Mesodermal cell (in vitro differentiated cells): Measurements from ENCODE around the gene HYDIN.

Source experiments
- H3K27ac ChIP-seq: 2 replicates; pipeline ENCODE4 v1.7.0; 2013; ENCODE audit warnings: mild to moderate bottlenecking, low read depth, low read length, moderate library complexity; ENCODE audit not compliant: severe bottlenecking
- H3K36me3 ChIP-seq: 2 replicates; pipeline ENCODE4 v1.7.1; 2013; ENCODE audit warnings: mild to moderate bottlenecking, low read length, moderate library complexity; ENCODE audit not compliant: control insufficient read depth, insufficient read depth
- H3K4me1 ChIP-seq: one replicate; pipeline ENCODE4 v1.7.1; 2013; ENCODE audit warnings: mild to moderate bottlenecking, low read length; ENCODE audit not compliant: insufficient read depth, control insufficient read depth, poor library complexity, severe bottlenecking
- H3K4me3 ChIP-seq: 2 replicates; pipeline ENCODE4 v1.7.0; 2013; ENCODE audit warnings: low read length, control low read depth, mild to moderate bottlenecking; ENCODE audit not compliant: insufficient read depth, poor library complexity, severe bottlenecking; ENCODE audit errors: extremely low read depth
- H3K9me3 ChIP-seq: 2 replicates; pipeline ENCODE4 v1.7.1; 2013; ENCODE audit warnings: mild to moderate bottlenecking, low read length, moderate library complexity; ENCODE audit not compliant: control insufficient read depth
- WGBS, 2 experiments: methylation state at CpG; one replicate each; pipeline ENCODE4 v1.1.5; 2013; ENCODE audit warnings: missing lambda C conversion rate in 2 of 2; ENCODE audit not compliant: insufficient coverage in 2 of 2; 5-methylcytosine and 5-hydroxymethylcytosine counted together

HYDIN gene

DNA sequence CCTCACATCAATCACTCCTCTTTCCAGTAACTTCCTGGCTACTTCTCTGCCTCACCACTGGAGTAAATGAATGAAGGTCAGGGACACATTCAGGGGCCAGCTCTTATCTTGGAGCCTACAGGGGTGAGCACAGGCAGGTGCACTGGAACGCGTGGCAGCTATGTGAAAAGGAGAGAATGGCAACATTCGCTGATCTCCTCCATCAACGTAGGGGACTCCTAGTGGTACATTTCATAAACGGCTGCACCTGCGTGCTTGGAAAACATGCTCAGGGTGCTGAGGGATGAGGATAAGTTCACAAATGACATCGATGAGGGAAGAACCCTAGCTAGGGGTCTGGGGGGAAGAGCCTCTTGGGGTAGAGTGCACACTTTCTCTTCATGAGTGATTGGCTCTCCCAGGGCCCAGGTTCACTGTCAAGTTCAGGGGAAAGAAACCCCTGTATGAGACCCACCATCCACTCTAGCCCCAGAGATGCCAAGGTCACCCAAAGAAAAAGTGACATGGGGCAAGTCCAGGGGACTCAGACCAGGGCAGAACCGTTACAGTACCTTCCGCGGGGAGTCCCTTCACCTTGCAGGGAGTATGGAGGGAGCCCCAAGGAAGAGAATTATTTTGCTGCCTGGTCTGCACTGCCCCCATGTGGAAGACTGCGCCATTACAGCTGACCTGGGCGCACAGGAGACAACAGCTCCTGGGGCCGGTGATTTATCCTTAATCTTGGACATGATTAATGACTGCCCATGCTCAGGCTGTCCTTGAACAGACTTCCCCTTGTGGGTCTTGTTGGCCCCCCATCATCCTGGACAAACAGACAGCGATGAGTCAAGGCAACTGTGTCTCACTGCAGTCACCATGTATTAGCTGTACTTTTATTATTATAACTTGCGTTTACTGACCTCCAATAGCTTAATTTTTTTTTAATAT, 459.6 kb downstream of the HYDIN start:
- no peak overlapping the region for H3K27ac ChIP-seq
- no peak overlapping the region for H3K4me3 ChIP-seq
- no peaks in the 10 kb centered on the region for H3K9me3 ChIP-seq
- peaks cover 49% of the 10 kb centered on the region for H3K36me3 ChIP-seq
- H3K4me1 ChIP-seq: peaks cover 11% of the 10 kb centered on the region
- 54 to 60% methylated on average over 12 to 13 of the region's 15 CpGs for WGBS, 2 experiments

DNA sequence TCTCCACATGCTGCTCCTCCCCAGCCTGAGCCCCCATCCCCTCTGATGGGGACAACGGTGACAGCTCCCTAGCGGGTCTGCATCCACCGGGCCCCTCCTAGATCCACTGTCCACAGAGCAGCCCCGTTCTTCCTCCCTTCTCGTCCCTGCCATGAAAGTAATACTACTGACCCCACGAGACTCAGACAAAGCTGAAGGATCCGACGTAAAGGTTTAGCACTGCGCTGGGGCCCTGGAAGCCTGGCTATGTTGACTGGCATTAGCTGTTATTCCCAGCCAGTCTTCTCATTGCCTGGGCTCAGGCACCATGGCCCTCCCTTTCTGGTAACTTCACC, 460.3 kb downstream of the HYDIN start:
- 96 to 97% methylated on average over 8 of the region's 9 CpGs for WGBS, 2 experiments
- H3K4me1 ChIP-seq: peaks cover 11% of the 10 kb centered on the region
- H3K27ac ChIP-seq: no peak overlapping the region
- peaks cover 55% of the 10 kb centered on the region for H3K36me3 ChIP-seq
- H3K9me3 ChIP-seq: no peaks in the 10 kb centered on the region
- no peak overlapping the region for H3K4me3 ChIP-seq

DNA sequence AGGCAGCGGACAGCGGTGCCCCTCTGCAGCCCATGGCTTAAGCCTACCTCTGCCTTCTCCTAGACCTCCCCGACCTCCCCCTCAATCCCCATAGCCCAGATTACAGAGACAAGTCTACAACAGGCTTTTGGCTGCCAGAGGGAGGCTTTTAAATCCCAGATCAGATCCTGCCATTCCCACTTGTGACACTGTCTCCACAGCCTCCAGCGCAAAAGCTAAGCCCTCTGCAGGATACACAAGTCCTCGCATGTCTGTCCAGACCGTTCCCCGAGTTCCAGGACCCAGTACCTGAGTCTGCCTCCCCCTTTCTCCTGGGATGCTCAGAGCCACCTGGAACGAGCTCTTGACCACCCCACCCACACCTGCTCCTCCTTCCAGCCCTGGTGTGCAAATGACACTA, 460.8 kb downstream of the HYDIN start:
- no peaks in the 10 kb centered on the region for H3K9me3 ChIP-seq
- no peak overlapping the region for H3K27ac ChIP-seq
- H3K4me1 ChIP-seq: peaks cover 11% of the 10 kb centered on the region
- peaks cover 58% of the 10 kb centered on the region for H3K36me3 ChIP-seq
- no peak overlapping the region for H3K4me3 ChIP-seq
- WGBS, 2 experiments: 92 to 97% methylated on average over 7 to 8 of the region's 8 CpGs

DNA sequence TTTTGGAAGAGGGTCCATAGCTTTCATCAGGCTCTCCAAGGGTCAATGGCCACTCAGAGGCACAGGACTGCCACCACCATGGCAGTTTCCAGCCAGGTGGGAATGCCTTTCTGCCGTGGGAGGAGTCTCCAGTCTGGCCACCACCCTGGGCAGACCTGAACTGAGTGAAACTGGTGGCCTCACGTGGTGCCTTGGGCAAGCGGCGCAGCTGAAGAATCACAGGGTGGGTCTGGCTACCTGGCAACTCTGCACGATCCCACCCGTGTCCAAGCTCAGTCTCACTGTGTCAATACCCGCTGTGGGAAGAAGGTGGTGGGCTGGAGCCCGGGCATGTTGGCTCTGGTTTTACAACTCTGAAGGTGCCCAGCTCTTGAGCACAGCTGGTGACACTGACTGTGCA, 461.4 kb downstream of the HYDIN start:
- H3K9me3 ChIP-seq: no peaks in the 10 kb centered on the region
- WGBS, 2 experiments: 94 to 97% methylated on average over 8 of the region's 8 CpGs
- no peak overlapping the region for H3K27ac ChIP-seq
- peaks cover 58% of the 10 kb centered on the region for H3K36me3 ChIP-seq
- no peak overlapping the region for H3K4me3 ChIP-seq
- peaks cover 11% of the 10 kb centered on the region for H3K4me1 ChIP-seq

DNA sequence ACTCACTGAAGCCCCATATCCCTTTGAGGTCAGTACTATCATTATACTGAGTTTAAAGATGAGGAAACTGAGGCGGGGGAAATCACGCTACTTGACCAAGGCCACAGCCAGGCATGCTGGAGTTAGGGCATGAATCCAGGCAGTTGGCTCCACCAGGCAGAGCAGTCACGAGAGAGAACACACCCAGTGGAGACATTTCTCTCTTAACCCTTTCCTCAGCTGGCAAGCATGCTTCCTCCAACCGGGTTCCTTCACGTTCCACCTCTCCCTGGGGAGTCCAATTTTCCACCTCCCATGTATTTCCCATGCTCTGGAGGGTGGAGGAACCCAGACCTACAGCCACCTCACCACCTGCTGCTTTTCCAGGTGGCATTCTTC, 462.3 kb downstream of the HYDIN start:
- Histone ChIP-seq H3K36me3 (peaks cover 55% of the 10 kb centered on the region), H3K9me3 (no peaks in the 10 kb centered on the region), H3K4me3 (no peak overlapping the region), H3K4me1 (peaks cover 11% of the 10 kb centered on the region), H3K27ac (no peak overlapping the region)
- 89 to 90% methylated on average over 3 to 5 of the region's 5 CpGs for WGBS, 2 experiments

DNA sequence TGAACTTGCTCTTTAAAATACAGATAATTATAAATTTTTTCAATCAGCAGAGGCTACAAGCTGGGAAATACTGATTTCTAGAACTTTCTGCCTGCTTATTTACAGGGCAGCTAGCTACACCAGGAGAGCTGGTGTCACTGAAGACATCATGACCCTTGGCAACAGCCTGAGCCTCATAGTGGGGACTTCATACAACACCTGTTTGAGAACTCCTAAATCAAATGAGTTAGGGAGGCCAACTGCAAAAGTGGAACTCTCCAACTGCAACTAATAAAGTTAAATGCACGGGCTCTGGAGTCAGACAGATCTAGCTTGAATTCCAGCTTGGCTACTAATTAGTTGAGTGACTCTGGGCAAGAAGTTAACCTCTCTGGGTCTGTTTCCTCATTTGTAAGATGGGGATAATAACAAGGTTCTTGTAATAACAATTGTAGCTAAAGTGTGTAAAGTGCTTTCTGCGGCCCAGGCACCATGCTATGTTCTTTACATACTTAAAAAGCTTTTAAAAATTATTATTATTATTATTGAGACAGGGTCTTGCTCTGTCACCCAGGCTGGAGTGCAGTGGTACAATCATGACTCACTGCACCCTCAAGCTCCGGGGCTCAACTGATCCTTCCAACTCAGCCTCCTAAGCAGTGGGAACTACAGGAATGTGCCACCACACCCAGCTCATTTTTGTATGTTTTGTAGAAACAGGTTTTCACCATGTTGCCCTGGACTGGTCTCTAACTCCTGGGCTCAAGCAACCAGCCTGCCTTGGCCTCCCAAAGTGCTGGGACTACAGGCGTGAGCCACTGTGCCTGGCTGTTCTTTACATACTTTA, 462.9 kb downstream of the HYDIN start:
- Histone ChIP-seq H3K9me3 (no peaks in the 10 kb centered on the region), H3K4me3 (no peak overlapping the region), H3K36me3 (peaks cover 52% of the 10 kb centered on the region), H3K4me1 (peaks cover 11% of the 10 kb centered on the region), H3K27ac (no peak overlapping the region)
- WGBS, 2 experiments: 100% methylated on average over 1 of the region's 4 CpGs

DNA sequence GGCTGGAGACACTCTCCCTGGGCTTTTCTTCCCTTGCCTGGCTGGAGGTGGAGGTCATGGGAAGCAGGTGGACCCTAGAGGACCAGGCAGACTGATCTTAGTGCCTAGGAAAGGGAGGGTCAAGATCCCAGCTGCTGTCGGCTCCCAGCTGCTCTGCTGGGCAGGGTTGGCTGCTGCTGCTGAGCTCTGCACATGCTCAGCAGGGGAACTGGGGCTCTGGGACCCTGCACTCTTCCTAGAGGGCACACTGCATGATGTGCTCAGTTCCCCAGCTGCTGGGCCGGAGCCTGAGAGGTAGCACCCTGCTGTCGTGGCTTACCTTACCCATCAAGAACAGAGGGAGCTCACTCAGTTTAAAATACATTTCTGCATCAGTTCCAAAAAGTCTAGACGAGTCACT, 463.9 kb downstream of the HYDIN start:
- Histone ChIP-seq H3K4me3 (no peak overlapping the region), H3K27ac (no peak overlapping the region), H3K36me3 (peaks cover 53% of the 10 kb centered on the region), H3K4me1 (peaks cover 11% of the 10 kb centered on the region), H3K9me3 (no peaks in the 10 kb centered on the region)
- 94 to 100% methylated on average over 3 to 4 of the region's 4 CpGs for WGBS, 2 experiments

DNA sequence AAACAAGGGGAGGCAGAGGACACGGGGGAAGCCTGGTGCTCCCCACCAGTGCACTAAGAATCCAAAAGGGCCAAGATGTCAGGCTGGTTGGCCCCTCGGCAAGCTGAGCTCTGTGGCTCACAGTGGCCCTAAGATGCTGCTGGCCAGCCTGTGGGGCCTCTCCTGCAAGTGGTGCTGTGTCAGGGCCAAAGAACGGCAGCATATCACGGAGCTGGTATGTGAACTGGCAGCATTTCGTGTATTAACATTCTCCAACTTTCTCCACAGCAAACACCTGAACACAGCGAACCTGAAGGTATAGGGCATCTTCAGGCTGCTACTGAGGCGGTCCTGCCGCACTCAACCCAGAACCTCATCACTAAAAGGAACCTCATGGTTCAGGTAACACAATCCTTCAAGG, 464.3 kb downstream of the HYDIN start:
- Histone ChIP-seq H3K27ac (no peak overlapping the region), H3K4me3 (no peak overlapping the region), H3K9me3 (no peaks in the 10 kb centered on the region), H3K36me3 (peaks cover 55% of the 10 kb centered on the region), H3K4me1 (peaks cover 11% of the 10 kb centered on the region)
- WGBS, 2 experiments: 93 to 96% methylated on average over 5 to 8 of the region's 8 CpGs

DNA sequence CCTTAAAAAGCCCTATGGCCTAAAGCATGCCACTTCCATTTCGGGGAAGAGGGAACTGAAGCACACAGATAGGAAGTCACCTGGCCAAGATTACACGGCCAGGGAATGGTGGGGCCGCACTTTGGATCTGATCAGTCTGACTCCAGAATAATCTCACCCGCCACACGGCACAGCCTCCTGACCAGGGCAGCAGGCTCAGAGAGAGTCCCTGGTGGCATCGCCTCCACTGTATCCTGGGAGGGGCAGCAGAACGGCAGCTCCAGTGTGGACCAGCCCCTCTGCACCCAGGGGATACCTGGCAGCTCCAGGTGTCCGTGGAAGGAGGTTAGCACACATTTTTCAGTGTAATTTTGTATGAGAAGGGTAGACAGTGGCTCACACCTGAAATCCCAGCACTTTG, 465.0 kb downstream of the HYDIN start:
- H3K27ac ChIP-seq: no peak overlapping the region
- peaks cover 51% of the 10 kb centered on the region for H3K36me3 ChIP-seq
- H3K4me1 ChIP-seq: peaks cover 16% of the 10 kb centered on the region
- H3K4me3 ChIP-seq: no peak overlapping the region
- no peaks in the 10 kb centered on the region for H3K9me3 ChIP-seq
- 87 to 92% methylated on average over 8 of the region's 8 CpGs for WGBS, 2 experiments

DNA sequence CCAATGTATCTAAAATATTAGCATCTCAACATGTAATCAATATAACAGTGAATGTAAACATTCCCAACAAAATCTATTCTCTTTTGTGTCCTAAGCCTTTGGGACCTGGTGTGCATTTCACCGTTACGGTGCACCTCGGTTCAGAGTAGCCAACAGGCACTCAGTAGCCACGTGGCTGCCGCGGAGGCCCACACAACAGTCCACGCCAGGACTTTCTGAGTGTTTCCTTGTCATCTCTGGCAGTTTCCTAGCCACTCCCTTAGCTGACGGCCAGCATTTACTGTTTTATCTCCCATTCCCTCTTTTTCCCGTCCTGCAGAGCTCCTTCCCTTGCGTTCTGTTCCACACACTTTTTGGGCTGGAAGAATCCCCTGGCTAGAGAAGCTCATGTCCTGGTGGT, 465.9 kb downstream of the HYDIN start:
- 97% methylated on average over 8 to 10 of the region's 10 CpGs for WGBS, 2 experiments
- H3K9me3 ChIP-seq: no peaks in the 10 kb centered on the region
- H3K4me3 ChIP-seq: no peak overlapping the region
- H3K36me3 ChIP-seq: peaks cover 49% of the 10 kb centered on the region
- no peak overlapping the region for H3K27ac ChIP-seq
- H3K4me1 ChIP-seq: peaks cover 23% of the 10 kb centered on the region

DNA sequence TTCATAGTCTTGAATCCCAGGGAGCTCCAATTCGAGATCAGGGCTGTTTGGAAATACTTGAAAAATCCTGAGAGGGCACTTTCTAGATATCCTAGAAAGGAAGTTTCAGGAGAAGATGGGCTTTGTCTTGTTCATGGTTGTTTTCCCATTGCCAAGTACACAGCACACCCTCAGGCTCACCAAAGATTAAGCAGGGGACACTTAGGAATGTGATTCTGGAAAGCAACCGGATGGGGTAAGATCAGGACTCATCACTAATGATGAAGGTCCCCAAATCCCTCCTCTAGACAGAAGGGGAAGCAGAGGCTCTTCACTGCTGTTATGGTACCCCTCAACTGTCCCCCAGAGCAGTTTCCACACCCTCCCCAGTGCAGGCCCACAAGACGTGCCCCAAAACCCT, 470.3 kb downstream of the HYDIN start:
- Histone ChIP-seq H3K27ac (peak overlapping the region; percentile 73), H3K4me3 (no peak overlapping the region), H3K36me3 (peaks cover 44% of the 10 kb centered on the region), H3K9me3 (no peaks in the 10 kb centered on the region), H3K4me1 (peaks cover 12% of the 10 kb centered on the region)
- WGBS, 2 experiments: 94 to 100% methylated on average over 1 to 2 of the region's 3 CpGs
